Mammary epithelial cell (primary cell): ENCODE measurements around the gene NOC2L.

Experiments
- EZH2 ChIP-seq: IDR thresholded peaks from 2 replicates; pipeline ENCODE4 v1.6.1; 2012; ENCODE audit warnings: low read length, inconsistent platforms, borderline replicate concordance
- TF ChIP-seq, protein P1 (sequence below), 2 donors: IDR thresholded peaks in 1 of 2; conservative IDR thresholded peaks in 1 of 2; 2 replicates each; pipeline ENCODE4 v1.5.1; 2011 to 2012; ENCODE audit warnings: inconsistent platforms in 2 of 2, low read length in 2 of 2, mild to moderate bottlenecking in 2 of 2, control low read depth in 1 of 2, low read depth in 1 of 2; ENCODE audit not compliant: insufficient read depth in 1 of 2; ENCODE audit errors: extremely low read depth in 1 of 2

GRCh38 chr1:914891-915280 is 44.2 kb downstream of the NOC2L start:
- TF ChIP-seq, protein P1, sequence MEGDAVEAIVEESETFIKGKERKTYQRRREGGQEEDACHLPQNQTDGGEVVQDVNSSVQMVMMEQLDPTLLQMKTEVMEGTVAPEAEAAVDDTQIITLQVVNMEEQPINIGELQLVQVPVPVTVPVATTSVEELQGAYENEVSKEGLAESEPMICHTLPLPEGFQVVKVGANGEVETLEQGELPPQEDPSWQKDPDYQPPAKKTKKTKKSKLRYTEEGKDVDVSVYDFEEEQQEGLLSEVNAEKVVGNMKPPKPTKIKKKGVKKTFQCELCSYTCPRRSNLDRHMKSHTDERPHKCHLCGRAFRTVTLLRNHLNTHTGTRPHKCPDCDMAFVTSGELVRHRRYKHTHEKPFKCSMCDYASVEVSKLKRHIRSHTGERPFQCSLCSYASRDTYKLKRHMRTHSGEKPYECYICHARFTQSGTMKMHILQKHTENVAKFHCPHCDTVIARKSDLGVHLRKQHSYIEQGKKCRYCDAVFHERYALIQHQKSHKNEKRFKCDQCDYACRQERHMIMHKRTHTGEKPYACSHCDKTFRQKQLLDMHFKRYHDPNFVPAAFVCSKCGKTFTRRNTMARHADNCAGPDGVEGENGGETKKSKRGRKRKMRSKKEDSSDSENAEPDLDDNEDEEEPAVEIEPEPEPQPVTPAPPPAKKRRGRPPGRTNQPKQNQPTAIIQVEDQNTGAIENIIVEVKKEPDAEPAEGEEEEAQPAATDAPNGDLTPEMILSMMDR (conservative IDR thresholded peaks at IDR 0.05 in 1 of 2, IDR thresholded peaks at IDR 0.05 in 1 of 2; ENCODE audit: extremely low read depth in 1 of 2, insufficient read depth in 1 of 2, low read depth in 1 of 2, low read length in 2 of 2): no peak
- no peak for TF ChIP-seq EZH2
